Lower leg skin (tissue), 4 donors: Measurements from ENCODE around the gene FEN1. TPM values are rescaled to one million over a fixed set of nuclear protein-coding genes. Genes with fewer than 3 reads are reported as not detected.

Experiments used
- DNase-seq, 2 donors: peaks; one replicate each; pipeline ENCODE4 v3.0.0-alpha.2; 2019; ENCODE audit warnings: low spot score in 2 of 2
- H3K4me3 ChIP-seq: fragments of 200-600 bp; sonication (generic); 2 replicates; pipeline ENCODE4 v1.5.1; 2017; ENCODE audit warnings: mild to moderate bottlenecking, low read depth; ENCODE audit not compliant: poor library complexity, severe bottlenecking
- CTCF ChIP-seq, 3 donors: fragments of 450-650 bp; IDR thresholded peaks; one replicate each; pipeline ENCODE4 v1.5.1; 2016; ENCODE audit warnings: antibody characterized with exemption in 3 of 3, mild to moderate bottlenecking in 3 of 3, moderate library complexity in 2 of 3
- POLR2A ChIP-seq, 2 donors: fragments of 450-650 bp; IDR thresholded peaks; one replicate each; pipeline ENCODE4 v1.6.1; 2016 to 2017; ENCODE audit warnings: antibody characterized with exemption in 2 of 2, mild to moderate bottlenecking in 1 of 2, moderate library complexity in 1 of 2
- WGBS, 2 donors: methylation state at CpG; one replicate each; pipeline ENCODE4 v1.1.5; 2018; 5-methylcytosine and 5-hydroxymethylcytosine counted together
- intact Hi-C: fragments of 100-400 bp; cut with DNase I; formaldehyde crosslinking; loops from one replicate; pipeline ENCODE4 v1.15.0; 2023; ENCODE audit warnings: low total_unique reads
- total RNA-seq, 4 donors: library from RNA; depleted of rRNA; stranded (reverse); fragments of >200 nt; gene quantifications; one replicate each; pipeline ENCODE4 v1.1.0, GENCODE V29; 2016

FEN1 gene
- total RNA-seq, 4 donors from 2014 or later: 7.9 to 9.1 (median 8.8) TPM

GRCh38 chr11:61793083-61793828, 545 bp downstream of the FEN1 start:
- H3K4me3 ChIP-seq: peak overlapping the region; percentile 77
- TF ChIP-seq CTCF (IDR thresholded peaks at IDR 0.05) (no peak), POLR2A (IDR thresholded peaks at IDR 0.05) (no peak)
- intact Hi-C loops: loop anchor here (10.0 kb wide), 1 partner anchor 322 kb away; no protein-coding TSS in a partner anchor
- WGBS, 2 donors: 2 to 5% methylated on average over 20 to 29 of the region's 29 CpGs
- DNase-seq: no peak

DNA sequence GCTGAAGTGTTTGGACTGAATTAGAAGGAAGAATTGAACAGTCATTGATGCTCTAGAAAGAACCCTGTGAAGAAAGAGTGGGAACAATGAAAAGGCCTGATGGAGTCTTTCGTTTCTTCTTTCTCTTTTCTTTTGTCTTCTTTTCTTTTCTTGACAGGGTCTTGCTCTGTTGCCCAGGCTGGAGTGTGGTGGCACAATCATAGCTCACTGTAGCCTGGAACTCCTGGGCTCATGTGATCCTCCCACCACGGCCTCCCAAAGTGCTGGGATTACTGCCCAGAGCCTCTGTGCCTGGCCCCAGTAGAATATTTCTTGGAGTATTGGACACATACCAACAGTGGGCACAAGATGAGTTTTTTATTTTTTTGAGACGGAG, 1.1 kb downstream of the FEN1 start:
- WGBS, 2 donors: 49 to 65% methylated on average over 3 of the region's 3 CpGs
- no peak for TF ChIP-seq CTCF (IDR thresholded peaks at IDR 0.05)
- TF ChIP-seq POLR2A (IDR thresholded peaks at IDR 0.05): no peak
- intact Hi-C loops: loop anchor here (10.0 kb wide), 1 partner anchor 321 kb away; no protein-coding TSS in a partner anchor
- DNase-seq: no peak
- H3K4me3 ChIP-seq: no peak overlapping the region

- 86 to 91% methylated on average over 4 of the region's 4 CpGs for WGBS, 2 donors
- TF ChIP-seq POLR2A (IDR thresholded peaks at IDR 0.05) (no peak), CTCF (IDR thresholded peaks at IDR 0.05) (no peak)
- DNase-seq: no peak
- intact Hi-C loops: loop anchor here (10.0 kb wide), 1 partner anchor 320 kb away; no protein-coding TSS in a partner anchor
- no peak overlapping the region for H3K4me3 ChIP-seq
These were observed 1.9 kb downstream of the FEN1 start for GRCh38 chr11:61794579-61794978.

DNA sequence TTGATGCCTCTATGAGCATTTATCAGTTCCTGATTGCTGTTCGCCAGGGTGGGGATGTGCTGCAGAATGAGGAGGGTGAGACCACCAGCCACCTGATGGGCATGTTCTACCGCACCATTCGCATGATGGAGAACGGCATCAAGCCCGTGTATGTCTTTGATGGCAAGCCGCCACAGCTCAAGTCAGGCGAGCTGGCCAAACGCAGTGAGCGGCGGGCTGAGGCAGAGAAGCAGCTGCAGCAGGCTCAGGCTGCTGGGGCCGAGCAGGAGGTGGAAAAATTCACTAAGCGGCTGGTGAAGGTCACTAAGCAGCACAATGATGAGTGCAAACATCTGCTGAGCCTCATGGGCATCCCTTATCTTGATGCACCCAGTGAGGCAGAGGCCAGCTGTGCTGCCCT, 2.7 kb downstream of the FEN1 start:
- WGBS, 2 donors: 91 to 92% methylated on average over 10 to 12 of the region's 12 CpGs

DNA sequence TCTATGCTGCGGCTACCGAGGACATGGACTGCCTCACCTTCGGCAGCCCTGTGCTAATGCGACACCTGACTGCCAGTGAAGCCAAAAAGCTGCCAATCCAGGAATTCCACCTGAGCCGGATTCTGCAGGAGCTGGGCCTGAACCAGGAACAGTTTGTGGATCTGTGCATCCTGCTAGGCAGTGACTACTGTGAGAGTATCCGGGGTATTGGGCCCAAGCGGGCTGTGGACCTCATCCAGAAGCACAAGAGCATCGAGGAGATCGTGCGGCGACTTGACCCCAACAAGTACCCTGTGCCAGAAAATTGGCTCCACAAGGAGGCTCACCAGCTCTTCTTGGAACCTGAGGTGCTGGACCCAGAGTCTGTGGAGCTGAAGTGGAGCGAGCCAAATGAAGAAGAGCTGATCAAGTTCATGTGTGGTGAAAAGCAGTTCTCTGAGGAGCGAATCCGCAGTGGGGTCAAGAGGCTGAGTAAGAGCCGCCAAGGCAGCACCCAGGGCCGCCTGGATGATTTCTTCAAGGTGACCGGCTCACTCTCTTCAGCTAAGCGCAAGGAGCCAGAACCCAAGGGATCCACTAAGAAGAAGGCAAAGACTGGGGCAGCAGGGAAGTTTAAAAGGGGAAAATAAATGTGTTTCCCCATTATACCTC, 3.3 kb downstream of the FEN1 start:
- intact Hi-C loops: loop anchor here (10.0 kb wide), 1 partner anchor 319 kb away; no protein-coding TSS in a partner anchor
- H3K4me3 ChIP-seq: no peak overlapping the region
- TF ChIP-seq CTCF (IDR thresholded peaks at IDR 0.05): no peak
- no peak for TF ChIP-seq POLR2A (IDR thresholded peaks at IDR 0.05)
- WGBS, 2 donors: 86 to 96% methylated on average over 15 to 18 of the region's 18 CpGs
- no peak for DNase-seq

More for the DNA sequence above, 2.7 kb downstream of the FEN1 start:
- TF ChIP-seq CTCF (IDR thresholded peaks at IDR 0.05): no peak
- intact Hi-C loops: loop anchor here (10.0 kb wide), 1 partner anchor 319 kb away; no protein-coding TSS in a partner anchor
- no peak for DNase-seq
- H3K4me3 ChIP-seq: no peak overlapping the region
